ENCODE data around the gene EDN1. TPM values are rescaled to one million over a fixed set of nuclear protein-coding genes. Genes with fewer than 3 reads are reported as not detected.

EDN1 gene
- total RNA-seq, 4 donors from 2014 or later: 3.0 to 11.8 (median 5.9) TPM

DNA sequence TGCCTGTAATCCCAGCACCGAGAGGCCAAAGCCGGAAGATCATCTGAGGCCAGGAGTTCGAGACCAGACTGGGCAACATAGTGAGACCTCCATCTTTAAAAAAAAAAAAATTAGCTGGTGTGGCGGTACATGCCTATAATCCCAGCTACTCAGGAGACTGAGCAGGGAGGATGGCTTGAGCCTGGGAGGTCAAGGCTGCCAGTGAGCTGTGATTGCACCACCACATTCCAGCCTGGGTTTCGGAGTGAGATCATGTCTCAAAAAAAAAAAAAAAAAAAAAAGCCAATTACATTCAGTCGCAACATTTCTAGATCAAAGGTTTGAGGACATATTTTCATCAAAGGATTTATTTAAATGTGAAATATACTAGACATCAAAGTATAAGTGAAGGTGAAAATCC, 32.0 kb upstream of the EDN1 start:
- 93% methylated on average over 6 of the region's 6 CpGs for WGBS, 2 donors
- DNase-seq: no peak
- H3K4me1 ChIP-seq: no peaks in the 10 kb centered on the region

DNA sequence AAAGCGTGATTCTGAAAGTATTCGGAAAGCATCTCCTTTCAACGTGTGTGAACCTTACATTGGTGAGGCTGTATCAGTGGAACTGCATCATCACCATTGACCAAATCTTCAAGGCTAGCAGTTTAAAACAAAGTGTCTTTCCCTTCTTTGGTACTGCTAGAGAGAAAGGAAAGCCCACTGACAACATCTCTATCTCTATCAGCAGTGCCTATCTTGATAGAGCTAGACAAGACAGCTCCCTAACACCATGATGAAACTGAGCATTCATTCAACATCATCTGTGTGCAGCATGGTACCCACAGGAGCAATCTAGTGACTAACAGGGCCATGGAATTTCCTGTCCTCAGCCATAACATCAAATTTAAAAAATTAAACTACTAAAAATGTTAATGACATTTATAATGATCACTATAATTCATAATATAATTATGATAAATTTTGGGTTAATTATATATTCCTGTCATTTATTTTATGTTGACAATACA, 31.5 kb upstream of the EDN1 start:
- Histone ChIP-seq H3K9me3 (no peaks in the 10 kb centered on the region), H3K27ac (no peak overlapping the region), H3K4me1 (no peaks in the 10 kb centered on the region), H3K4me3 (no peak overlapping the region), H3K27me3 (no peaks in the 10 kb centered on the region), H3K36me3 (no peaks in the 10 kb centered on the region)
- DNase-seq: no peak
- 88 to 91% methylated on average over 3 of the region's 3 CpGs for WGBS, 2 donors
- intact Hi-C loops (cut with DNase I): no loop called here
- TF ChIP-seq POLR2A (IDR thresholded peaks at IDR 0.05): no peak
- TF ChIP-seq, protein P1, sequence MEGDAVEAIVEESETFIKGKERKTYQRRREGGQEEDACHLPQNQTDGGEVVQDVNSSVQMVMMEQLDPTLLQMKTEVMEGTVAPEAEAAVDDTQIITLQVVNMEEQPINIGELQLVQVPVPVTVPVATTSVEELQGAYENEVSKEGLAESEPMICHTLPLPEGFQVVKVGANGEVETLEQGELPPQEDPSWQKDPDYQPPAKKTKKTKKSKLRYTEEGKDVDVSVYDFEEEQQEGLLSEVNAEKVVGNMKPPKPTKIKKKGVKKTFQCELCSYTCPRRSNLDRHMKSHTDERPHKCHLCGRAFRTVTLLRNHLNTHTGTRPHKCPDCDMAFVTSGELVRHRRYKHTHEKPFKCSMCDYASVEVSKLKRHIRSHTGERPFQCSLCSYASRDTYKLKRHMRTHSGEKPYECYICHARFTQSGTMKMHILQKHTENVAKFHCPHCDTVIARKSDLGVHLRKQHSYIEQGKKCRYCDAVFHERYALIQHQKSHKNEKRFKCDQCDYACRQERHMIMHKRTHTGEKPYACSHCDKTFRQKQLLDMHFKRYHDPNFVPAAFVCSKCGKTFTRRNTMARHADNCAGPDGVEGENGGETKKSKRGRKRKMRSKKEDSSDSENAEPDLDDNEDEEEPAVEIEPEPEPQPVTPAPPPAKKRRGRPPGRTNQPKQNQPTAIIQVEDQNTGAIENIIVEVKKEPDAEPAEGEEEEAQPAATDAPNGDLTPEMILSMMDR (IDR thresholded peaks at IDR 0.05): no peak

More for the DNA sequence above, 32.0 kb upstream of the EDN1 start:
- no peaks in the 10 kb centered on the region for H3K9me3 ChIP-seq
- H3K4me3 ChIP-seq: no peak overlapping the region
- H3K27ac ChIP-seq: no peak overlapping the region
- intact Hi-C loops (cut with DNase I): no loop called here
- TF ChIP-seq POLR2A (IDR thresholded peaks at IDR 0.05): no peak
- TF ChIP-seq, protein P1 (IDR thresholded peaks at IDR 0.05): no peak
- no peaks in the 10 kb centered on the region for H3K36me3 ChIP-seq
- H3K27me3 ChIP-seq: no peaks in the 10 kb centered on the region

DNA sequence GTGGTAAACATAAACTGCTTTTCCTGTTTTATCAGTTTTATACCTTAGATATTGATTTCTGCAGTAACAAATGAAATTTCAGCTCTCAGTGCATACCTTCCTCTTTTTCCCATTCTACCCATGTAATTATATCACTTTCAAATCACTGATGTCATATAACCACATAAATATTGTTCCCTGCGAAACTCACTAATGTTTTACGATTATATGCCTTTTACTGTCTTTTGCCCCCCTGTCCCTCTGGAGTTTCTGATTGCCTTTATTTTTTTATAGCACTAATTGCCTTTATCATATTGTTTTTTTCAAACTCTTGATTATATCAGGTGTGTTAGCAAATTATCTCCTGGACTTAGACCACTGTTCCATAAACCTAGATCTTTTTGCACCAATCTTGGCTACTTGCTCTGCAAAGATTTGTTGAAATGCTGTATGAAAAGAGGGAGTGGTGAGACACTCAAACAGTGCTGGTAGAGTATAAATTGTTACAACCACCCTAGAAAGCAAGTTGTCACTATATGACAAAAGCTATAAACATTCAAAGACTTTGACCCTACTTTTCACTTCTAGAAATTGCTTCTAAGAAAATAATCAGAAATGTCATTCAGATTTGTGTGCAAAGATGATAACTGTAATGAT, 29.6 kb upstream of the EDN1 start:
- 82 to 83% methylated on average over 2 of the region's 2 CpGs for WGBS, 2 donors

DNA sequence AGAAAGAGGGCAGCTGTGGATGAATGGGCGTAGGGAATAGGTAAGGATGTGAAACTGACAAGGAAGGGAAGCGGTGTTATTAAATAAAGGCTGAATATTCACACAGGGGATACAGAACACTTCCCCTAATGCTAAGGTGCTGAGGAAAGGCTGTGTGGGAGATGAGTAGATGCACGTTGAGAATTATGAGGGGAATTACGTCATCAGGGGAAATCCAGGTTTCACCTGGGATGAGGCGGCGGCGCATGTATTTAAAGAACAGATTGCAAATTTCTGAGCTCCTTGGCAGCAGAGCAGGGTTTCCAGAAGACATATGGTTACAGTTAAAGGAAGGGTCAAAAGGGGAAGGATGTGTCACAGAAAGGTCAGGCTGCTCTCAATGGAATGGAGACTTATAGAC, 28.7 kb upstream of the EDN1 start:
- Histone ChIP-seq H3K4me3 (no peak overlapping the region), H3K27ac (no peak overlapping the region), H3K9me3 (no peaks in the 10 kb centered on the region), H3K4me1 (no peaks in the 10 kb centered on the region), H3K36me3 (no peaks in the 10 kb centered on the region), H3K27me3 (no peaks in the 10 kb centered on the region)
- DNase-seq: no peak
- TF ChIP-seq, protein P1 (IDR thresholded peaks at IDR 0.05): no peak
- no peak for TF ChIP-seq POLR2A (IDR thresholded peaks at IDR 0.05)
- intact Hi-C loops (cut with DNase I): no loop called here
- WGBS, 2 donors: 66 to 68% methylated on average over 7 of the region's 7 CpGs

More for the DNA sequence above, 29.6 kb upstream of the EDN1 start:
- Histone ChIP-seq H3K36me3 (no peaks in the 10 kb centered on the region), H3K27ac (no peak overlapping the region), H3K4me3 (no peak overlapping the region), H3K27me3 (no peaks in the 10 kb centered on the region), H3K4me1 (no peaks in the 10 kb centered on the region), H3K9me3 (no peaks in the 10 kb centered on the region)
- TF ChIP-seq POLR2A (IDR thresholded peaks at IDR 0.05): no peak
- TF ChIP-seq, protein P1 (IDR thresholded peaks at IDR 0.05): no peak
- intact Hi-C loops (cut with DNase I): no loop called here
- DNase-seq: no peak

DNA sequence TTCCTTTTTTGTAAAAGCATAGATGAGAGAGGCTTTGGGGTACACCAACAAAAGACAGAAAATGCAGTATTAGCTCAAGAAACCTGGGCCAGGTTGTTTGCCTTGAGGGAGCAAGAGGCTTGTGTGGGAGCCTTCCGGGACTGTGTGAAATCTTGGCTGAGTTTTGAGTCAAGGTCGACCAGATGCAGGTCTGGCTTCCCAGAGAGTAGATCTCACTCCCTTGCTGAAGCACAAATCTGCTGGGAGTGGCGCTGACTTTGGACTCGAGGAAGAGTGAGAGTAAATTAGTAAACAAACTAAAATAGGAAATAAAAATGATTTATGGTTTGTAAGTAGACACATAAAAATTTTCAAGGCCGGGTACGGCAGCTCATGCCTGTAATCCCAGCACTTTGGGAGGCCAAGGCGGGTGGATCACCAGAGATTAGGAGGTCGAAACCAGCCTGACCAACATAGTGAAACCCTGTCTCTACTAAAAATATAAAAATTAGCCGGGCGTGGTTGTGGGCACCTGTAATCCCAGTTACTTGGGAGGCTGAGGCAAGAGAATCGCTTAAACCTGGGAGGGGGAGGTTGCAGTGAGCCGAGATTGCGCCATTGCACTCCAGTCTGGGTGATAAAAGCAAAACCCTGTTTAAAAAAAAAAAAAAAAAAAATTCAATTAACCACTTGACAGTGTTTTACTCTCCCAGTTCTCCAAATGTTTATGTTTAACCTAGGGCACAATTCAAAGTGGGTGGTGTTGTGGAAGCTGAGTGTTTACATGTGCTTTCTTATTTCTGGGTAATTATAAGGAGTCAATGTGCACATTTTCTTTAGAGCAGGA, 27.7 kb upstream of the EDN1 start:
- Histone ChIP-seq H3K4me3 (no peak overlapping the region), H3K9me3 (no peaks in the 10 kb centered on the region), H3K36me3 (no peaks in the 10 kb centered on the region), H3K27ac (no peak overlapping the region), H3K4me1 (no peaks in the 10 kb centered on the region), H3K27me3 (no peaks in the 10 kb centered on the region)
- intact Hi-C loops (cut with DNase I): no loop called here
- TF ChIP-seq POLR2A (IDR thresholded peaks at IDR 0.05): no peak
- TF ChIP-seq, protein P1 (IDR thresholded peaks at IDR 0.05): no peak
- 79 to 83% methylated on average over 11 to 13 of the region's 13 CpGs for WGBS, 2 donors
- DNase-seq: no peak
